OCI-LY1 (cell line): ENCODE results near the gene ARHGEF16.

Experiments used
- CTCF ChIP-seq: fragments of 200-600 bp; sonication (generic), shearing (Covaris generic); IDR thresholded peaks from 2 replicates; pipeline ENCODE4 v1.5.1; 2017; ENCODE audit warnings: mild to moderate bottlenecking, antibody characterized with exemption, low read length, moderate library complexity, mixed read lengths
- EZH2 ChIP-seq: fragments of 200-600 bp; sonication (generic), shearing (Covaris generic); IDR thresholded peaks from 2 replicates; pipeline ENCODE4 v1.8.0; 2017; ENCODE audit warnings: borderline replicate concordance, mixed run types, mild to moderate bottlenecking, antibody characterized with exemption, low read length, moderate library complexity, mixed read lengths

- TF ChIP-seq EZH2 (no peak), CTCF (no peak)
Observed at GRCh38 chr1:3456964-3457909, 2.8 kb downstream of the ARHGEF16 start.
